ENCODE data around the gene HS3ST2.
"Not testable (repeated sequence)": the region's sequence is repeated elsewhere in the genome, so short reads cannot be mapped to it uniquely, and the experiment has no call there.

Gene HS3ST2

GRCh38 chr16:22885951-22886350, 72.0 kb downstream of the HS3ST2 start:
- DNase-seq, result no peak

GRCh38 chr16:22886927-22887326, 73.0 kb downstream of the HS3ST2 start:
- no peak for DNase-seq

- DNase-seq, result no peak
Observed at GRCh38 chr16:22887445-22887844, 73.5 kb downstream of the HS3ST2 start.

GRCh38 chr16:22888791-22889190, 74.8 kb downstream of the HS3ST2 start:
- no peak for DNase-seq

- DNase-seq, result no peak
Observed at GRCh38 chr16:22890976-22891375, 77.0 kb downstream of the HS3ST2 start.

- no peak for DNase-seq
Observed at GRCh38 chr16:22897184-22897583, 83.2 kb downstream of the HS3ST2 start.

GRCh38 chr16:22898131-22898530, 84.2 kb downstream of the HS3ST2 start:
- no peak for DNase-seq

GRCh38 chr16:22898874-22899348, 84.9 kb downstream of the HS3ST2 start:
- peak; percentile 83 for DNase-seq

GRCh38 chr16:22899567-22899966, 85.6 kb downstream of the HS3ST2 start:
- DNase-seq, result not testable (repeated sequence)

GRCh38 chr16:22900863-22901262, 86.9 kb downstream of the HS3ST2 start:
- DNase-seq, result no peak

- DNase-seq, result no peak
Observed at GRCh38 chr16:22901563-22901962, 87.6 kb downstream of the HS3ST2 start.

GRCh38 chr16:22903716-22904115, 89.8 kb downstream of the HS3ST2 start:
- no peak for DNase-seq

GRCh38 chr16:22912654-22913053, 98.7 kb downstream of the HS3ST2 start:
- DNase-seq, result no peak

- no peak for DNase-seq
Observed at GRCh38 chr16:22915003-22915402, 101.0 kb downstream of the HS3ST2 start.

GRCh38 chr16:22923491-22923890, 109.5 kb downstream of the HS3ST2 start:
- no peak for DNase-seq

- DNase-seq, result no peak
Observed at GRCh38 chr16:22924492-22924891, 110.5 kb downstream of the HS3ST2 start.

GRCh38 chr16:22926105-22926751, 112.3 kb downstream of the HS3ST2 start:
- DNase-seq, result peak; percentile 20

- no peak for DNase-seq
Observed at GRCh38 chr16:22927306-22927705, 113.3 kb downstream of the HS3ST2 start.

GRCh38 chr16:22928882-22929435, 115.0 kb downstream of the HS3ST2 start:
- no peak for DNase-seq

- no peak for DNase-seq
Observed at GRCh38 chr16:22929461-22929860, 115.5 kb downstream of the HS3ST2 start.

GRCh38 chr16:22932032-22932771, 118.2 kb downstream of the HS3ST2 start:
- no peak for DNase-seq

- DNase-seq, result no peak
Observed at GRCh38 chr16:22933173-22933572, 119.2 kb downstream of the HS3ST2 start.

GRCh38 chr16:22934786-22935185, 120.8 kb downstream of the HS3ST2 start:
- no peak for DNase-seq

GRCh38 chr16:22937169-22937568, 123.2 kb downstream of the HS3ST2 start:
- DNase-seq, result no peak

Data from retina (tissue), 1 donor.